GM23338 (cell line): ENCODE data around the gene GIPC2. TPM values are rescaled to one million over a fixed set of nuclear protein-coding genes. Genes with fewer than 3 reads are reported as not detected.
"Not testable (repeated sequence)": the region's sequence is repeated elsewhere in the genome, so short reads cannot be mapped to it uniquely, and the experiment has no call there.

Experiments used
- ATAC-seq: fragments of 200-7000 bp; cut with Tn5 transposase; 3 replicates; pipeline ENCODE4 v1.9.1; 2020
- DNase-seq: peaks from one replicate; pipeline ENCODE4 v3.0.0-alpha.2; 2015; ENCODE audit warnings: low spot score
- H2AFZ ChIP-seq: fragments of 200-600 bp; sonication (generic); 2 replicates; pipeline ENCODE4 v1.8.0; 2016; ENCODE audit warnings: antibody characterized with exemption, mild to moderate bottlenecking, moderate library complexity
- H3F3A ChIP-seq: fragments of 200-600 bp; sonication (generic); replicated peaks from 2 replicates; pipeline ENCODE4 v1.8.0; 2017; ENCODE audit warnings: antibody characterized with exemption, mixed run types, low read depth
- H3K27ac ChIP-seq: fragments of 200-600 bp; sonication (generic); 2 replicates; pipeline ENCODE4 v1.6.1; 2016; ENCODE audit warnings: low read depth
- H3K27me3 ChIP-seq: fragments of 200-600 bp; sonication (generic); 2 replicates; pipeline ENCODE4 v1.8.0; 2016; ENCODE audit warnings: mild to moderate bottlenecking, mixed run types, moderate library complexity; ENCODE audit not compliant: insufficient read depth
- H3K36me3 ChIP-seq: fragments of 200-600 bp; sonication (generic); 2 replicates; pipeline ENCODE4 v1.8.0; 2016; ENCODE audit warnings: mild to moderate bottlenecking; ENCODE audit not compliant: insufficient read depth
- H3K4me1 ChIP-seq: fragments of 200-600 bp; sonication (generic); 2 replicates; pipeline ENCODE4 v1.8.0; 2016; ENCODE audit warnings: mild to moderate bottlenecking, moderate library complexity; ENCODE audit not compliant: insufficient read depth
- H3K4me2 ChIP-seq: fragments of 200-600 bp; sonication (generic); 2 replicates; pipeline ENCODE4 v1.7.1; 2017; ENCODE audit warnings: mixed run types
- H3K4me3 ChIP-seq: fragments of 200-600 bp; sonication (generic); 2 replicates; pipeline ENCODE4 v1.6.1; 2016; ENCODE audit warnings: mixed run types
- H3K79me2 ChIP-seq: fragments of 200-600 bp; sonication (generic); replicated peaks from 2 replicates; pipeline ENCODE4 v1.8.0; 2017; ENCODE audit warnings: mild to moderate bottlenecking; ENCODE audit not compliant: insufficient read depth
- H3K9me2 ChIP-seq: fragments of 200-600 bp; sonication (generic); 2 replicates; pipeline ENCODE4 v1.8.0; 2017; ENCODE audit not compliant: insufficient read depth
- H4K20me1 ChIP-seq: fragments of 200-600 bp; sonication (generic); replicated peaks from 2 replicates; pipeline ENCODE4 v1.8.0; 2017; ENCODE audit warnings: mild to moderate bottlenecking; ENCODE audit not compliant: insufficient read depth
- H3K27ac Mint-ChIP-seq: 2 replicates; pipeline ENCODE4 v1.8.0; 2020; ENCODE audit warnings: inconsistent platforms, mild to moderate bottlenecking, moderate library complexity, mixed read lengths
- H3K27me3 Mint-ChIP-seq: 3 replicates; pipeline ENCODE4 v1.8.0; 2022; ENCODE audit warnings: low read depth, mild to moderate bottlenecking, moderate library complexity, mixed read lengths, inconsistent platforms; ENCODE audit not compliant: insufficient read depth, poor library complexity
- H3K36me3 Mint-ChIP-seq: 3 replicates; pipeline ENCODE4 v1.8.0; 2021; ENCODE audit warnings: low read depth, mild to moderate bottlenecking, inconsistent platforms, moderate library complexity, mixed read lengths
- H3K4me1 Mint-ChIP-seq: 3 replicates; pipeline ENCODE4 v1.8.0; 2020; ENCODE audit warnings: mild to moderate bottlenecking, inconsistent platforms, mixed read lengths
- H3K4me3 Mint-ChIP-seq: 3 replicates; pipeline ENCODE4 v1.8.0; 2021; ENCODE audit warnings: moderate library complexity, mild to moderate bottlenecking, inconsistent platforms, mixed read lengths
- H3K9me3 Mint-ChIP-seq: 3 replicates; pipeline ENCODE4 v1.8.0; 2020; ENCODE audit warnings: moderate library complexity, mild to moderate bottlenecking, inconsistent platforms, mixed read lengths
- EZH2 ChIP-seq: fragments of 200-600 bp; sonication (generic); IDR thresholded peaks from one replicate; pipeline ENCODE4 v1.8.0; 2017; ENCODE audit warnings: antibody characterized with exemption, mild to moderate bottlenecking, low read depth; ENCODE audit not compliant: unreplicated experiment
- NANOG ChIP-seq: IDR thresholded peaks from 2 replicates; pipeline ENCODE4 v1.6.1; 2016; ENCODE audit warnings: antibody characterized with exemption, borderline replicate concordance
- POLR2AphosphoS5 ChIP-seq: IDR thresholded peaks from 2 replicates; pipeline ENCODE4 v1.6.1; 2016; ENCODE audit warnings: antibody characterized with exemption, low read depth
- ZNF114 ChIP-seq: fragments of 250-450 bp; sonication (Bioruptor Pico); IDR thresholded peaks from 2 replicates; pipeline ENCODE4 v1.5.0; 2020; ENCODE audit warnings: mild to moderate bottlenecking, moderate library complexity
- polyA plus RNA-seq: library from polyadenylated mRNA; unstranded; fragments of >200 nt; fragmentation: Nextera tagmentation; extraction: Ambion mirVana; gene quantifications from 2 replicates; pipeline ENCODE4 v1.2.1, GENCODE V29; 2016
- total RNA-seq: library from RNA; depleted of rRNA; stranded (reverse); fragments of >200 nt; shearing (Covaris generic); gene quantifications from 2 replicates; pipeline ENCODE4 v1.2.3, GENCODE V29; 2014
- TF ChIP-seq, protein P1 (sequence below): fragments of 250-450 bp; sonication (Bioruptor Pico); IDR thresholded peaks from 2 replicates; pipeline ENCODE4 v1.5.0; 2020; ENCODE audit warnings: mild to moderate bottlenecking, moderate library complexity

Gene GIPC2
- total and polyA plus RNA-seq, 2 experiments from 2014 or later, result 1.2 to 1.5 TPM

DNA sequence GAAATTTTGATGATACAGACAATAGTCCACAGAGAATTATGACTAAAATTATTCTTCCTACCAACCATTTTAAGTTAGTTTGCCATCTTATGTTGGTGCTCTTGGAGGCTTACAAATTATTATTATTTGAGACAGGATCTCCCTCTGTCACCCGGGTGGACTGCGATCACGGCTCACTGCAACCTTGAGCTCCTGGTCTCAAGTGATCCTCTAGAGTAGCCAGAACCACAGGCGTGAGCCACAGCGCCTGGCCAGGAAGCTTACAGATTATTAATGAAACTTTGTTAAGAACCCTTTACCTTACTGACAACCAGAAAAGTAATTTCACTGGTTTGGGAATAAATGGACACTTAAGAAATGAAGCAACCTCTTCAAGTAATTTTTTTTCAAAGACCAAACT lies 49.0 kb upstream of the GIPC2 start:
- no peak overlapping the region for H3K27ac Mint-ChIP-seq
- no peaks in the 10 kb centered on the region for H3F3A ChIP-seq

DNA sequence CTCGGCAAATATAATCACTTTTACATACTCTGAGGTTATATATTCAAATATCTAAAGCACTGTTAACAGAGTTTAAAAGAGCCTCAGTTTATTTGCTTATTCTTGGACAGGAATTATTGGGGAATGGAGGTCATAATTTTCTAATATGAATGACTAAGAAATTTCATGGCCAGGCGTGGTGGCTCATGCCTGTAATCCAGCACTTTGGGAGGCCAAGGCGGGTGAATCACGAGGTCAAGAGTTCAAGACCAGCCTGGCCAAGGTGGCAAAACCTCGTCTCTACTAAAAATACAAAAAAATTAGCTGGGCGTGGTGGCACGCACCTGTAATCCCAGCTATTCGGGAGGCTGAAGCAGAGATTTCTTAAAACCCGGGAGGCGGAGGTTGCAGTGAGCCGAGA lies 45.2 kb upstream of the GIPC2 start:
- not testable (repeated sequence) for H3K36me3 ChIP-seq, H3K9me2 ChIP-seq, H3K4me2 ChIP-seq, H3K79me2 ChIP-seq, H3K27ac Mint-ChIP-seq, H3K27me3 ChIP-seq, H3F3A ChIP-seq, H3K9me3 Mint-ChIP-seq, H3K4me3 ChIP-seq, H2AFZ ChIP-seq, ATAC-seq, H3K36me3 Mint-ChIP-seq, H3K27ac ChIP-seq, DNase-seq, H3K27me3 Mint-ChIP-seq, H3K4me3 Mint-ChIP-seq, H4K20me1 ChIP-seq
- H3K4me1 ChIP-seq, result peaks cover 19% of the 10 kb centered on the region
- peaks cover 19% of the 10 kb centered on the region for H3K4me1 Mint-ChIP-seq

More for the DNA sequence above, 49.0 kb upstream of the GIPC2 start:
- Histone ChIP-seq H3K4me3 (no peak overlapping the region), H3K27me3 (no peaks in the 10 kb centered on the region), H3K79me2 (peaks cover 22% of the 10 kb centered on the region; the same call in 1 of the 2 replicates), H4K20me1 (0 out of 2 replicates have a peak, but pooled peaks cover 4% of the 10 kb centered on the region), H3K27ac (no peak overlapping the region; the same call in 1 of the 2 replicates), H2AFZ (no peak overlapping the region), H3K4me2 (no peak overlapping the region), H3K9me2 (no peaks in the 10 kb centered on the region), H3K36me3 (peaks cover 4% of the 10 kb centered on the region; the same call in 1 of the 2 replicates), H3K4me1 (no peaks in the 10 kb centered on the region)
- H3K4me1 Mint-ChIP-seq, result no peaks in the 10 kb centered on the region
- H3K9me3 Mint-ChIP-seq, result no peaks in the 10 kb centered on the region
- H3K36me3 Mint-ChIP-seq, result peaks cover 3% of the 10 kb centered on the region; the same call in 1 of the 3 replicates
- H3K4me3 Mint-ChIP-seq, result no peak overlapping the region
- DNase-seq (no peak), ATAC-seq (no peak)
- TF ChIP-seq POLR2AphosphoS5 (no peak), ZNF114 (no peak), NANOG (no peak), EZH2 (no peak)
- TF ChIP-seq, protein P1, sequence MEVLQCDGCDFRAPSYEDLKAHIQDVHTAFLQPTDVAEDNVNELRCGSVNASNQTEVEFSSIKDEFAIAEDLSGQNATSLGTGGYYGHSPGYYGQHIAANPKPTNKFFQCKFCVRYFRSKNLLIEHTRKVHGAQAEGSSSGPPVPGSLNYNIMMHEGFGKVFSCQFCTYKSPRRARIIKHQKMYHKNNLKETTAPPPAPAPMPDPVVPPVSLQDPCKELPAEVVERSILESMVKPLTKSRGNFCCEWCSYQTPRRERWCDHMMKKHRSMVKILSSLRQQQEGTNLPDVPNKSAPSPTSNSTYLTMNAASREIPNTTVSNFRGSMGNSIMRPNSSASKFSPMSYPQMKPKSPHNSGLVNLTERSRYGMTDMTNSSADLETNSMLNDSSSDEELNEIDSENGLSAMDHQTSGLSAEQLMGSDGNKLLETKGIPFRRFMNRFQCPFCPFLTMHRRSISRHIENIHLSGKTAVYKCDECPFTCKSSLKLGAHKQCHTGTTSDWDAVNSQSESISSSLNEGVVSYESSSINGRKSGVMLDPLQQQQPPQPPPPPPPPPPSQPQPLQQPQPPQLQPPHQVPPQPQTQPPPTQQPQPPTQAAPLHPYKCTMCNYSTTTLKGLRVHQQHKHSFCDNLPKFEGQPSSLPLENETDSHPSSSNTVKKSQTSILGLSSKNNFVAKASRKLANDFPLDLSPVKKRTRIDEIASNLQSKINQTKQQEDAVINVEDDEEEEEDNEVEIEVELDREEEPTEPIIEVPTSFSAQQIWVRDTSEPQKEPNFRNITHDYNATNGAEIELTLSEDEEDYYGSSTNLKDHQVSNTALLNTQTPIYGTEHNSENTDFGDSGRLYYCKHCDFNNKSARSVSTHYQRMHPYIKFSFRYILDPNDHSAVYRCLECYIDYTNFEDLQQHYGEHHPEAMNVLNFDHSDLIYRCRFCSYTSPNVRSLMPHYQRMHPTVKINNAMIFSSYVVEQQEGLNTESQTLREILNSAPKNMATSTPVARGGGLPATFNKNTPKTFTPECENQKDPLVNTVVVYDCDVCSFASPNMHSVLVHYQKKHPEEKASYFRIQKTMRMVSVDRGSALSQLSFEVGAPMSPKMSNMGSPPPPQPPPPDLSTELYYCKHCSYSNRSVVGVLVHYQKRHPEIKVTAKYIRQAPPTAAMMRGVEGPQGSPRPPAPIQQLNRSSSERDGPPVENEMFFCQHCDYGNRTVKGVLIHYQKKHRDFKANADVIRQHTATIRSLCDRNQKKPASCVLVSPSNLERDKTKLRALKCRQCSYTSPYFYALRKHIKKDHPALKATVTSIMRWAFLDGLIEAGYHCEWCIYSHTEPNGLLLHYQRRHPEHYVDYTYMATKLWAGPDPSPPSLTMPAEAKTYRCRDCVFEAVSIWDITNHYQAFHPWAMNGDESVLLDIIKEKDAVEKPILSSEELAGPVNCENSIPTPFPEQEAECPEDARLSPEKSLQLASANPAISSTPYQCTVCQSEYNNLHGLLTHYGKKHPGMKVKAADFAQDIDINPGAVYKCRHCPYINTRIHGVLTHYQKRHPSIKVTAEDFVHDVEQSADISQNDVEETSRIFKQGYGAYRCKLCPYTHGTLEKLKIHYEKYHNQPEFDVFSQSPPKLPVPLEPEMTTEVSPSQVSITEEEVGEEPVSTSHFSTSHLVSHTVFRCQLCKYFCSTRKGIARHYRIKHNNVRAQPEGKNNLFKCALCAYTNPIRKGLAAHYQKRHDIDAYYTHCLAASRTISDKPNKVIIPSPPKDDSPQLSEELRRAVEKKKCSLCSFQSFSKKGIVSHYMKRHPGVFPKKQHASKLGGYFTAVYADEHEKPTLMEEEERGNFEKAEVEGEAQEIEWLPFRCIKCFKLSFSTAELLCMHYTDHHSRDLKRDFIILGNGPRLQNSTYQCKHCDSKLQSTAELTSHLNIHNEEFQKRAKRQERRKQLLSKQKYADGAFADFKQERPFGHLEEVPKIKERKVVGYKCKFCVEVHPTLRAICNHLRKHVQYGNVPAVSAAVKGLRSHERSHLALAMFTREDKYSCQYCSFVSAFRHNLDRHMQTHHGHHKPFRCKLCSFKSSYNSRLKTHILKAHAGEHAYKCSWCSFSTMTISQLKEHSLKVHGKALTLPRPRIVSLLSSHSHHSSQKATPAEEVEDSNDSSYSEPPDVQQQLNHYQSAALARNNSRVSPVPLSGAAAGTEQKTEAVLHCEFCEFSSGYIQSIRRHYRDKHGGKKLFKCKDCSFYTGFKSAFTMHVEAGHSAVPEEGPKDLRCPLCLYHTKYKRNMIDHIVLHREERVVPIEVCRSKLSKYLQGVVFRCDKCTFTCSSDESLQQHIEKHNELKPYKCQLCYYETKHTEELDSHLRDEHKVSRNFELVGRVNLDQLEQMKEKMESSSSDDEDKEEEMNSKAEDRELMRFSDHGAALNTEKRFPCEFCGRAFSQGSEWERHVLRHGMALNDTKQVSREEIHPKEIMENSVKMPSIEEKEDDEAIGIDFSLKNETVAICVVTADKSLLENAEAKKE, result no peak
- H3K27me3 Mint-ChIP-seq, result no peaks in the 10 kb centered on the region
